ENCODE data around the gene NAA10. TPM values are rescaled to one million over a fixed set of nuclear protein-coding genes. Genes with fewer than 3 reads are reported as not detected.

NAA10 gene
- total RNA-seq, 1 donor from 2014 or later: 156 TPM

DNA sequence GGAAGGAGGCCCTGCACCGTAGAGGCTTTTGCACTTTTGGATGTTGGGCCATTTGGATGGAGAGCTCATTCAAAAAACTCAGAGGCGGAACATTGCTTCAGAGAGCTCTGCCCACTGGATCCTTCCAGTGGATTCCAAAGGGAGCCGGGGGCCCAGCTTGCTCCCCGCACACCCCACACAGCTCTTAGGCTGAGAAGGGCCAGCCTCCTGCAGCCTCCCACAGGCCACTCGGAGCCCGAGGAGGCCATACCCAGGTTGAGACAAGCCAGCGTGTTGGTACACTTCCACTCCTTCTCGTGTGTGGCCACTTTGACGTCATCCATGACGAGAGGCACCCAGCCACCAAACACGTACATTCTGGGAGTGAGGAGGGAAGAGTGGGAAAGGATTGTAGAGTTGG lies 26.5 kb upstream of the NAA10 start:
- H3K36me3 Mint-ChIP-seq (ENCODE audit: low read depth): peaks cover 4% of the 10 kb centered on the region
- no peaks in the 10 kb centered on the region for H3K9me3 Mint-ChIP-seq
- no peaks in the 10 kb centered on the region for H3K4me1 Mint-ChIP-seq (ENCODE audit: low read depth)
- no peaks in the 10 kb centered on the region for H3K27me3 Mint-ChIP-seq (ENCODE audit: insufficient read depth)
- intact Hi-C loops (cut with micrococcal nuclease): no loop called here
- H3K4me3 Mint-ChIP-seq: no peak overlapping the region
- no peak for DNase-seq (ENCODE audit: low spot score)
- H3K27ac Mint-ChIP-seq: no peak overlapping the region

DNA sequence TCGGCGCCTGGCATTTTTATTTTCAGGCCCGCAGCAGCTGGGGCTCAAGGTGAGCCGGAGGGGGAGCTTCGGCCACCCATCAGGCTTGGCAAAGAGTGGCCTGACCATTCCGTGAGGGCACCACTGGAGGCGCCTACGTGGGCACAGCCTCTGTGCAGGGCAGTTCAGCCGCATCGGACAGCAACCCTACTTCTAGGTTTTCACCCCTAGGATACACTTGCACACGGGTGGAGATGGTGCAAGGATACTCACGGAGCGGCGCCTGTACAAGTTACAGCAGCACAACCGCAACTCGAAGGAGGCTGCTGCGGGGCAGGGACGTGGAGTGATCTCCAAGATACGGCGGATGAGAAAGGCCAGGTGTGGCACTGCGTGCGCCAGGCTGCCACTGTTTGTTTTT lies 25.9 kb upstream of the NAA10 start:
- no peaks in the 10 kb centered on the region for H3K27me3 Mint-ChIP-seq (ENCODE audit: insufficient read depth)
- intact Hi-C loops (cut with micrococcal nuclease): no loop called here
- no peak overlapping the region for H3K27ac Mint-ChIP-seq
- H3K9me3 Mint-ChIP-seq: no peaks in the 10 kb centered on the region
- peaks cover 5% of the 10 kb centered on the region for H3K36me3 Mint-ChIP-seq (ENCODE audit: low read depth)
- no peaks in the 10 kb centered on the region for H3K4me1 Mint-ChIP-seq (ENCODE audit: low read depth)
- no peak overlapping the region for H3K4me3 Mint-ChIP-seq
- no peak for DNase-seq (ENCODE audit: low spot score)

DNA sequence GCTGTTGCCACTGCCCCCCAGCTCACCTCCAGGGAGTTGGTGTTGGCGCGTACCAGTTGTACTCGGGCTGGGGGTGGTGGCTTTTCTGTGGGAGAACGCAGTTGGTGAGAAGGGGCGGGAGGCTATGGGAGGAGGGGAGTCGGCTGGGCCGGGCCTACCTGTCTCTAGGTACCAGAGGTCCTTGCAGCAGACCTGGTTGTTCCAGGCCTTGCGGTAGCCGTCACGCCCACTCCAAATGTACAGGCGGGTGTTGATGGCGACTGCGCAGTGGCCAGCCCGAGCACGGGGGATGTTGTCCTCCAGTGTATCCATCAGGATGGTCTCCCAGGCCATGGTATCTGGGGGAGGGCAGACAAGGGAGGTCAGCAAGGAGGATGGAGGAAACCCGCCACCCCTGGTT lies 25.2 kb upstream of the NAA10 start:
- H3K27ac Mint-ChIP-seq: no peak overlapping the region
- no peak overlapping the region for H3K4me3 Mint-ChIP-seq
- no peaks in the 10 kb centered on the region for H3K4me1 Mint-ChIP-seq (ENCODE audit: low read depth)
- intact Hi-C loops (cut with micrococcal nuclease): no loop called here
- DNase-seq (ENCODE audit: low spot score): no peak
- H3K36me3 Mint-ChIP-seq (ENCODE audit: low read depth): peaks cover 8% of the 10 kb centered on the region
- H3K27me3 Mint-ChIP-seq (ENCODE audit: insufficient read depth): no peaks in the 10 kb centered on the region
- no peaks in the 10 kb centered on the region for H3K9me3 Mint-ChIP-seq

DNA sequence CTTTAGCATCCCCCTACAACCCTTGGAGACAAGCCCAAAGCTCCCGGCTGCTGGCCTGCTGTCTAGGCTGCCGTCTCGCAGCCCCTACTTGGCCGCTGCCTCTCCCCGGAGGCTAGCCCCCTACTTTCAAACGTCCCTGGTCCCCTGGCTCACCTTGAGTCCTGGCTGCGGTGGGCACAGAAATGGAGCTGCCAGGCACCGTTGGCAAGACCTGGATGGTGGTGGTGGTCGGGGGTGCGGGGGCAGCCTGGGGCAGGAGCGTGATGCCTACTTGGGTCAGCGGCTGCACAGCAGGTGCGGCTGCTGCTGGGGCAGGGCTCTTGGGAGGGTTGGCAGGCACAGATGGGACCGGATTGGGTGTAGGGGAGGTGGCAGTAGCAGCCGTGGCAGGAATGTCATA lies 24.8 kb upstream of the NAA10 start:
- Mint-ChIP-seq H3K36me3 (ENCODE audit: low read depth) (peaks cover 8% of the 10 kb centered on the region), H3K9me3 (no peaks in the 10 kb centered on the region), H3K4me3 (no peak overlapping the region), H3K27ac (no peak overlapping the region), H3K27me3 (ENCODE audit: insufficient read depth) (no peaks in the 10 kb centered on the region), H3K4me1 (ENCODE audit: low read depth) (no peaks in the 10 kb centered on the region)
- intact Hi-C loops (cut with micrococcal nuclease): no loop called here
- no peak for DNase-seq (ENCODE audit: low spot score)

DNA sequence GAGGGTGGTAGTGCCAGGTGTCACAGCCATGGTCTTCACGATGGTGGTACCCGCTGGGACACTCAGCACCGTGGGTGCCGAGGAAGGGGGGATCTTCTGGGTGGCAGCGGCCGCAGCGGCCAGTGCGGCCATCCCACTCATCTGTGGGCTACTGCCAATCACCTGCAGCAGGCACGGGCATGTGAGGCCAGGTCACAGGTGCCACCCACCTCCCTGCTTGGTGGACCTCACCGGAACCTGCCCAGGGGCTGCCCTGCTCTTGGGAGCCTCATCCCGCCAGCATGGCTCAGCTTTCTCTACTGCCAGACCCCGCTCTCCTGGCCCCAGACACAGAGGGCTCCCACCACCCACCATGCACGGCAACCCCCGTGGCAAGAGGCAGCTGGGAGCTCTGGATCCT lies 23.8 kb upstream of the NAA10 start:
- H3K36me3 Mint-ChIP-seq (ENCODE audit: low read depth): peaks cover 8% of the 10 kb centered on the region
- no peak for DNase-seq (ENCODE audit: low spot score)
- H3K4me3 Mint-ChIP-seq: no peak overlapping the region
- intact Hi-C loops (cut with micrococcal nuclease): no loop called here
- no peaks in the 10 kb centered on the region for H3K9me3 Mint-ChIP-seq
- no peaks in the 10 kb centered on the region for H3K27me3 Mint-ChIP-seq (ENCODE audit: insufficient read depth)
- H3K4me1 Mint-ChIP-seq (ENCODE audit: low read depth): no peaks in the 10 kb centered on the region
- no peak overlapping the region for H3K27ac Mint-ChIP-seq

DNA sequence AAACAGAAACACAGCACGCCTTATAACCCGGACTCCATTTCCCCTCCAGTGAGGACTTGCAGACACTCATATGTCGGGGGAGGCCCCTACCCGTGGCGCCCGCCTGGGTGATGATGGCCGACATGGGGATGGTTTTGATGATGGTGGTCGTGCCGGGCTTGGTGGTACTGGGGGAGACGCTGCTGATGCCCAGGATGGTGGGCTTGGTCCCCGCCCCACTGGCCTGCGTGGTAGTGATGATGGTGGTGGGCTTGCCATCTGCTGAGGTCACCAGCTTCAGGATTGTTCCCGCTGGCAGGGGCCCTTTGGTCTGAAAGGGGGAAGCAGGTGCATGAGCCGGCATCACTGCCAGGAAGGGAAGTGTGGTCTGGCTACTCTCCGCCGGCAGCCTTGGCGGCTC lies 22.4 kb upstream of the NAA10 start:
- H3K4me1 Mint-ChIP-seq (ENCODE audit: low read depth): no peaks in the 10 kb centered on the region
- intact Hi-C loops (cut with micrococcal nuclease): no loop called here

DNA sequence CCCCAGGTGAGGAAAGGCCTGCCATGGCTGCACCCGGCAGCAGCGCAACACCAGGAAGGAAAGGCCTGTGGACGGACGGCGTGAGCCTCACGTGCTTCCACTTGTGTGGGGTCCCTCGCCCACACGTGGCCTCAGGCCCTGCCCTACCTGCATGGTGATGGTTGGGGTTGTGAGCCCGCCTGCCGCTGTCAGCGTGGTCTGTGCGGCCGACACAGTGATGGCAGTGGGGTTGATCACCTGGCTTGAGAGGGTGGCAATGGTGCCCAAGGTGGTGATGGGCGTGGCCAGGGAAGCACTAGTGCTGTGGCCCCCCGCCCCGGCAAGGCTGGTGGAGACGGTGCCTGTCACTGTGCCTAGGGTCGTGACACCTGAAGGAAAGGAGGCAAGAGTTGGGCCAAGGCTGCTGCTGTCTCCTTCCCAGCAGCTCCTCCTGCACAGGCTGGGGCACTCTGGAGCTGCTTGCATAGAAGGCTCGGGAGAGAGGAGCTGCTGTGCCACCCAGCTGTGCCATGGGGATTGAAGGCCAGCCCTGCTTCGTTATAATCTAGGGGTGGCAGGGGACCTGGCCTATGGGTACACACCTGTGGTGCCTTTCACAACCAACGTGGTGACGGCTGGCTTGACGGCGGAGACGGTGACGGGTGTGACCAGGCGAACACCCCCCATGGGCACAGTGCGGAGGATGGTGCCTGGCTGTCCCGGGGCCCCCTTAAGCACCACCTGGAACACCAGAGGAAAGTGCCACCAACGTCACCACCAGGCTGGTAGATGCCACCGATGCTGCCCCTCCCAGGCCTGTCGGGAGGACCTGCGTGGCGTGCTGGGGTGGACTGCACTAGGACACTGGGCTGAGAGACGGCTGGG lies 21.4 kb upstream of the NAA10 start:
- H3K36me3 Mint-ChIP-seq (ENCODE audit: low read depth): peaks cover 8% of the 10 kb centered on the region
- no peaks in the 10 kb centered on the region for H3K9me3 Mint-ChIP-seq
- H3K4me3 Mint-ChIP-seq: no peak overlapping the region
- H3K27ac Mint-ChIP-seq: no peak overlapping the region
- no peak for DNase-seq (ENCODE audit: low spot score)
- no peaks in the 10 kb centered on the region for H3K27me3 Mint-ChIP-seq (ENCODE audit: insufficient read depth)
- no peaks in the 10 kb centered on the region for H3K4me1 Mint-ChIP-seq (ENCODE audit: low read depth)
- intact Hi-C loops (cut with micrococcal nuclease): no loop called here

More for the DNA sequence above, 22.4 kb upstream of the NAA10 start:
- Mint-ChIP-seq H3K4me3 (no peak overlapping the region), H3K27ac (no peak overlapping the region), H3K36me3 (ENCODE audit: low read depth) (peaks cover 8% of the 10 kb centered on the region), H3K27me3 (ENCODE audit: insufficient read depth) (no peaks in the 10 kb centered on the region), H3K9me3 (no peaks in the 10 kb centered on the region)
- DNase-seq (ENCODE audit: low spot score): no peak

DNA sequence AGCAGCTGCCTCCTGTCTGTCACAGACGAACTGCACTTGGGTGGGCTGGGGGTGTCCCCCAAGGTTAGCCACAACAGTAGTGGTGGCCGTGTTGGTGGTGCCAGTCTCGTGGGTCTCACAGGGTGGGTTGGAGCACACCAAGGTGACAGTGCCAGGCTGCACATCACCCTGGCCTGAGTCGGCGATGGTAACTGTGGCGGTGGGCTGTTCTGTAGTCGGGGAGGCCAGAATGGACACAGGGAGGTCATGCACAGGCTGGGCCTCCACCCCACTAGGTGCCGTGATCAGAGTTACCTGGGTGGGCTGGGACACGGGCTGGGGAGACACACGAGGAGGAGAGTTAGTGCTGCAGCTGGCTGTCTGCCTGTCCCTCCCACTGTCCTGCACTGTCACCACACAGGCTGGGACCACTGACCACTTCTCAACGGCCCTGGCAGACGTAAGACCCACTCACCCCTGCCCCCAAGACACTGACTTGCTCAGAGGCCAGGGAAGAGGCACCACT lies 20.4 kb upstream of the NAA10 start:
- DNase-seq (ENCODE audit: low spot score): no peak
- no peak overlapping the region for H3K27ac Mint-ChIP-seq
- no peaks in the 10 kb centered on the region for H3K27me3 Mint-ChIP-seq (ENCODE audit: insufficient read depth)
- intact Hi-C loops (cut with micrococcal nuclease): no loop called here
- H3K36me3 Mint-ChIP-seq (ENCODE audit: low read depth): peaks cover 9% of the 10 kb centered on the region
- H3K9me3 Mint-ChIP-seq: no peaks in the 10 kb centered on the region
- H3K4me1 Mint-ChIP-seq (ENCODE audit: low read depth): no peaks in the 10 kb centered on the region
- no peak overlapping the region for H3K4me3 Mint-ChIP-seq

DNA sequence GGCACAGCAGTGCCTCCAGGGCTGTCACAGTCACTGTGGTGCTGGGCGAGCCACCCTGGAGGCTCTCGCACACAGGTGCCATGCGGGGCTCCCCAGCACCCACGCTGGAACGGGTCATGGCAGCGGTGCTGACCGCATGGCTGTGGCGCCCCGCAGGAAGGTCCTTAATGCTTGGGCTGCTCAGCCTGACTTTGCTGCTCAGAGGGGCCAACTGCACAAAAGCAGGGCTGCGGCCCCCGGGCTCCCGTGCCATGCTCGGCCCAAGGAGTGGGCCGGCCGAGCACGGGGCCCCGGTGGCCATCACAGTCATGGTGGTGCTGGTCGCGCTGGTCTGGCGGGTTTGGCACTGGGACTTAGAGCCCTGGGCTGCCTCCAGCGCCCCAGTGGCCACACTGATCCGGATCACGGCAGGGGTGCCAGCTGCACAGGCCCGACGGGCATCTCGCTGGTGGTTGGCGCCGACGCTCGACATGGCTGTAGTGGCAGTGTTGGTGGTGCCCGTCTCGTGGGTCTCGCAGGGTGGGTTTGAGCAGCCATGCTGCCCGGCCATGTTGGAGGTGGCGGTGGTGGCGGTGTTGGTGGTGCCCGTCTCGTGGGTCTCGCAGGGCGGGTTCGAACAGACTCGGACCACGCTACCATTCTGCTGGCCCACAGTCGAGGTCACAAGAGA lies 19.9 kb upstream of the NAA10 start:
- Mint-ChIP-seq H3K27me3 (ENCODE audit: insufficient read depth) (no peaks in the 10 kb centered on the region), H3K27ac (no peak overlapping the region), H3K36me3 (ENCODE audit: low read depth) (peaks cover 9% of the 10 kb centered on the region), H3K9me3 (no peaks in the 10 kb centered on the region), H3K4me3 (no peak overlapping the region), H3K4me1 (ENCODE audit: low read depth) (no peaks in the 10 kb centered on the region)
- no peak for DNase-seq (ENCODE audit: low spot score)
- intact Hi-C loops (cut with micrococcal nuclease): no loop called here

DNA sequence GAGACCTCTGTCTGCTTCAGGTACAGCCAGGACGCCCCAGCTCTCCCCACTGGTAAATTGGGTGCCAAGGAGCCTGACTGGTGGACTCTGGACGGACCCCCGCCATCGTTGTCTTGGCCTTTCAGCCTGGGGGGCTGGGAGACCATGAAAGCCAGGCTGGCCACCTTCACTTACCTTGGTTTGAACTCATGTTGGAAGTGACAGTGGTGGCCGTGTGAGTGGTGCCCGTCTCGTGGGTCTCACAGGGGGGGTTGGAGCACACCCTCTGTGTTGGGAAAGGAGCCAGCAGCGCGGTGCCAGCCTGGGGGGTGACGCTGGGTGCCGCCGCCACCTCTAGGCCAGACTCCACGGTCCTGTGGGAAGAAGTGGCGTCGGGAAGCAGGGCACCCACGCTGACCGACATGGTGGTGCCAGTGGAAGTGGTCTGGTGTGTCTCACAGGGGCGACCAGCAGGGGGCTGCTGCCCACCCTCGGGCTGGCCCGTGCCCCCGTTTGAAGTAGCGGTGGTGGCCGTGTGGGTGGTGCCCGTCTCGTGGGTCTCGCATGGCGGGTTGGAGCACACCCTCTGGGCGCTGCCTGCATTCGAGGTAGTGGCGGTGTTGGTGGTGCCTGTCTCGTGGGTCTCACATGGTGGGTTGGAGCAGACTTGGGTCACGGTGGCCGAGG lies 19.2 kb upstream of the NAA10 start:
- intact Hi-C loops (cut with micrococcal nuclease): loop anchor here (1.0 kb wide), 2 partner anchors 13 to 190 kb away; partner anchors contain the start of gene PLXNB3
- H3K4me1 Mint-ChIP-seq (ENCODE audit: low read depth): no peaks in the 10 kb centered on the region

DNA sequence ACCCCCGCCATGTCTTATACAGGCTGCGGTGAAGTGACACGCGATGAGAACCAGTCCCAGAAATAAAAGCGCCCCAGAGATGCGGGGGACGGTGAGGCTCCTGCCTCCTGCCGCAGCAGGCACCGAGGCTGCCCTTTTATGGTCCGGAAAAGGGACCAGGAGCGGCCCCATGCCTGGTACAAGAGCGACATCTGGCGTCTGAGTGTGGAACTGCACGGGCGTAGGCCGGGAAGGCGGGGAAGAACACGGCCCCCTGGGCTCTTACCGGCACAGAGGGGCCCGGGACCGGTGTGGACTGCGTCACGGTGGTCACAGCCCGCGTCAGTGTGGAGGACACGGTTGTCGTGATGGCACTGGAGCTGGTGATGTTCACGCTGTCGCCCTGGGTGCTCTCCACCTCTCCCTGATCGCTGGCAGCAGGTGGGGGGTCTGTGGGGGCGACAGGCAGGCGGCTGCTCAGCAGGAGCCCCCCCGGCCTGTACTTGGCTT lies 18.5 kb upstream of the NAA10 start:
- H3K36me3 Mint-ChIP-seq (ENCODE audit: low read depth): peaks cover 9% of the 10 kb centered on the region
- no peak overlapping the region for H3K4me3 Mint-ChIP-seq
- no peaks in the 10 kb centered on the region for H3K4me1 Mint-ChIP-seq (ENCODE audit: low read depth)
- H3K27me3 Mint-ChIP-seq (ENCODE audit: insufficient read depth): no peaks in the 10 kb centered on the region
- peak; percentile 60 for DNase-seq (ENCODE audit: low spot score)
- intact Hi-C loops (cut with micrococcal nuclease): loop anchor here (1.0 kb wide), 2 partner anchors 14 to 189 kb away; partner anchors contain the start of gene PLXNB3
- peak overlapping the region; percentile 23 for H3K27ac Mint-ChIP-seq
- H3K9me3 Mint-ChIP-seq: no peaks in the 10 kb centered on the region

More for the DNA sequence above, 19.2 kb upstream of the NAA10 start:
- DNase-seq (ENCODE audit: low spot score): no peak
- H3K27me3 Mint-ChIP-seq (ENCODE audit: insufficient read depth): no peaks in the 10 kb centered on the region
- H3K4me3 Mint-ChIP-seq: no peak overlapping the region
- H3K27ac Mint-ChIP-seq: no peak overlapping the region
- peaks cover 9% of the 10 kb centered on the region for H3K36me3 Mint-ChIP-seq (ENCODE audit: low read depth)
- H3K9me3 Mint-ChIP-seq: no peaks in the 10 kb centered on the region

DNA sequence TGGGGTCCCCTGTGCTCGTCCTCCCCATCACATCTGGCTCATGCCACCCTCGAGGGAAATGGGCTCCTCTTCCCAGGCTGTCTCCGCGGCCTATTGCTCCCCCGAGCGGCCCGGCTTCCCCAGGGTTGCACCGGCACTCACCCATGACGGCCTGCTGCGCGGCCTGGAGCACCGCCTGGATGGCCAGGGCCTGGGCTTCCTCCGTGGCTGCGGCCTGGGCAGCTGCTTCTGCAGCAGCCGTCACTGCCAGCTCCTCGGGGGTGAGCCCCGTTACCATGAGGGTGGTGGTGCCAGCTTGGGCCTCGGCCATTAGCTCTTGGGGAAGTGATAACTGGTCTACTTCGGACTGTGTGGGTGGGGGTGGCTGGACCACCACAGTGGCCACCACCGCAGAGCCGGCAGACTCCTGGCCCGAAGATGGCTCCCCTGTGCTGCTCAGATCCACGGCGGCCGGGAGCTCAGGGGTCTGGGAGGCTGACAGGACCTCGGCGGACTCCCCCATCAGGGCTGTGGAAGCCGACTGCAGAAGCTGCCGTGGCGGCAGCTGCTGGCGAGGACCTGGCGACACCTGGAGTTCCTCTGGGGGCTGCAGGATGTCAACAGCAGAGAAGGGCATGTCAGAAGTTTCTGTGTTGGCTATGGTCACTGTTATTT lies 17.7 kb upstream of the NAA10 start:
- Mint-ChIP-seq H3K27me3 (ENCODE audit: insufficient read depth) (no peaks in the 10 kb centered on the region), H3K4me1 (ENCODE audit: low read depth) (peaks cover 2% of the 10 kb centered on the region), H3K9me3 (no peaks in the 10 kb centered on the region), H3K27ac (no peak overlapping the region), H3K4me3 (no peak overlapping the region), H3K36me3 (ENCODE audit: low read depth) (peaks cover 10% of the 10 kb centered on the region)
- intact Hi-C loops (cut with micrococcal nuclease): loop anchor here (1.0 kb wide), 2 partner anchors 15 to 188 kb away; partner anchors contain the start of gene PLXNB3
- DNase-seq (ENCODE audit: low spot score): no peak
